H1 (cell line): Measurements from ENCODE around the gene MRPS34. TPM values are rescaled to one million over a fixed set of nuclear protein-coding genes. Genes with fewer than 3 reads are reported as not detected.

Experiments used
- CTCF ChIA-PET: fragments of 300-600 bp; sonication (Branson Sonifier 250); formaldehyde crosslinking; loops from one replicate; lab custom pipeline; 2021; ENCODE audit not compliant: partially characterized antibody; lab: Charles Lee
- POLR2A ChIA-PET: fragments of 300-600 bp; sonication (Branson Sonifier 250); formaldehyde crosslinking; loops from one replicate; lab custom pipeline; 2021; ENCODE audit warnings: inconsistent platforms; ENCODE audit not compliant: partially characterized antibody; lab: Charles Lee
- DNase-seq, 2 experiments: peaks; one replicate each; pipeline versions ENCODE4 v3.0.0 to v3.0.0-alpha.2; 2010 to 2022; ENCODE audit warnings: low spot score in 2 of 2, low read depth in 1 of 2, mixed read lengths in 1 of 2
- FAIRE-seq: peaks from 2 replicates; lab custom pipeline; 2011; peaks lifted over from hg19 to GRCh38; lab: Jason Lieb, UNC
- H2AFZ ChIP-seq: 2 replicates; pipeline ENCODE4 v1.8.1; 2012; ENCODE audit warnings: low read length, inconsistent platforms
- H2AK5ac ChIP-seq: 2 replicates; pipeline ENCODE4 v1.6.1; 2013; ENCODE audit warnings: low read depth, low read length
- H2BK120ac ChIP-seq: replicated peaks from 2 replicates; pipeline ENCODE3; 2013; ENCODE audit warnings: low read depth, low read length, inconsistent platforms
- H2BK12ac ChIP-seq: 2 replicates; pipeline ENCODE4 v1.6.1; 2013; ENCODE audit warnings: low read depth, low read length
- H2BK15ac ChIP-seq: 2 replicates; pipeline ENCODE4 v1.6.1; 2013; ENCODE audit warnings: low read length
- H2BK20ac ChIP-seq: 2 replicates; pipeline ENCODE4 v1.6.1; 2013; ENCODE audit warnings: low read length
- H2BK5ac ChIP-seq: 2 replicates; pipeline ENCODE4 v1.6.1; 2013; ENCODE audit warnings: low read depth, low read length
- H3K14ac ChIP-seq: 2 replicates; pipeline ENCODE4 v1.6.1; 2013; ENCODE audit warnings: inconsistent platforms; ENCODE audit not compliant: insufficient read length
- H3K18ac ChIP-seq: 2 replicates; pipeline ENCODE4 v1.6.1; 2013; ENCODE audit warnings: low read length; ENCODE audit errors: extremely low read depth
- H3K23ac ChIP-seq: 2 replicates; pipeline ENCODE4 v1.6.1; 2013; ENCODE audit warnings: inconsistent platforms; ENCODE audit not compliant: insufficient read length
- H3K23me2 ChIP-seq: 2 replicates; pipeline ENCODE4 v1.6.1; 2013; ENCODE audit warnings: low read depth, low read length
- H3K27ac ChIP-seq: 2 replicates; pipeline ENCODE4 v1.6.1; 2011; ENCODE audit warnings: low read depth, low read length, inconsistent platforms
- H3K27me3 ChIP-seq, 4 experiments: replicated peaks in 1 of 4; 1 replicate in 1 of 4; 2 replicates in 3 of 4; pipeline versions ENCODE4 v1.6.1 to v1.8.1; 2011 to 2013; ENCODE audit warnings: low read length in 3 of 4, mild to moderate bottlenecking in 3 of 4, inconsistent platforms in 2 of 4, mixed read lengths in 2 of 4, moderate library complexity in 1 of 4; ENCODE audit not compliant: control insufficient read depth in 3 of 4, insufficient read depth in 3 of 4; ENCODE audit errors: extremely low read depth in 1 of 4
- H3K36me3 ChIP-seq, 4 experiments: 2 replicates each; pipeline versions ENCODE4 v1.6.1 to v1.8.1; 2011 to 2013; ENCODE audit warnings: mild to moderate bottlenecking in 4 of 4, low read length in 3 of 4, moderate library complexity in 2 of 4, control low read depth in 1 of 4, inconsistent platforms in 1 of 4; ENCODE audit not compliant: insufficient read depth in 4 of 4, control insufficient read depth in 2 of 4
- H3K4ac ChIP-seq: replicated peaks from 2 replicates; pipeline ENCODE3; 2013; ENCODE audit warnings: low read length, low read depth, mixed read lengths, inconsistent platforms; ENCODE audit not compliant: insufficient read length
- H3K4me1 ChIP-seq, 4 experiments: replicated peaks in 1 of 4; 1 replicate in 1 of 4; 2 replicates in 3 of 4; pipeline versions ENCODE4 v1.6.1 to v1.8.1; 2011 to 2013; ENCODE audit warnings: low read length in 3 of 4, inconsistent platforms in 2 of 4, mixed read lengths in 1 of 4; ENCODE audit not compliant: insufficient read depth in 4 of 4, control insufficient read depth in 3 of 4
- H3K4me2 ChIP-seq, 2 experiments: 2 replicates each; pipeline versions ENCODE4 v1.6.1 to v1.8.1; 2011 to 2013; ENCODE audit warnings: low read depth in 2 of 2, low read length in 2 of 2, control low read depth in 1 of 2, inconsistent platforms in 1 of 2, mild to moderate bottlenecking in 1 of 2; ENCODE audit not compliant: insufficient read depth in 1 of 2
- H3K4me3 ChIP-seq, 4 experiments: fragments of 200-600, 300-600 bp in 1 of 4; sonication (generic), shearing (Covaris generic), sonication (Bioruptor Twin) in 1 of 4; 2 replicates each; pipeline versions ENCODE4 v1.5.1 to v1.8.1; 2011 to 2016; ENCODE audit warnings: low read length in 4 of 4, low read depth in 3 of 4, control low read depth in 2 of 4, inconsistent platforms in 2 of 4, mild to moderate bottlenecking in 2 of 4, mixed read lengths in 1 of 4, moderate library complexity in 1 of 4; ENCODE audit not compliant: insufficient read depth in 2 of 4; ENCODE audit errors: extremely low read depth in 1 of 4
- H3K56ac ChIP-seq: replicated peaks from 2 replicates; pipeline ENCODE3; 2013; ENCODE audit warnings: low read depth, mild to moderate bottlenecking, mixed read lengths, low read length, inconsistent platforms; ENCODE audit not compliant: insufficient read length
- H3K79me1 ChIP-seq: 2 replicates; pipeline ENCODE4 v1.6.1; 2013; ENCODE audit warnings: low read depth, low read length, control low read depth
- H3K79me2 ChIP-seq, 2 experiments: 2 replicates each; pipeline versions ENCODE4 v1.6.1 to v1.8.1; 2012 to 2013; ENCODE audit warnings: low read length in 2 of 2, mild to moderate bottlenecking in 2 of 2, inconsistent platforms in 1 of 2; ENCODE audit not compliant: insufficient read depth in 2 of 2, control insufficient read depth in 1 of 2
- H3K9ac ChIP-seq, 4 experiments: replicated peaks in 1 of 4; 1 replicate in 1 of 4; 2 replicates in 3 of 4; pipeline versions ENCODE4 v1.6.1 to v1.8.1; 2011 to 2013; ENCODE audit warnings: low read depth in 3 of 4, low read length in 3 of 4, control low read depth in 2 of 4, mild to moderate bottlenecking in 2 of 4, moderate library complexity in 2 of 4, inconsistent platforms in 1 of 4; ENCODE audit errors: extremely low read depth in 1 of 4
- H3K9me3 ChIP-seq, 2 experiments: 2 replicates each; pipeline versions ENCODE4 v1.6.1 to v1.8.1; 2012 to 2013; ENCODE audit warnings: mild to moderate bottlenecking in 2 of 2, moderate library complexity in 2 of 2, control low read depth in 1 of 2, inconsistent platforms in 1 of 2, low read depth in 1 of 2, low read length in 1 of 2, mixed read lengths in 1 of 2; ENCODE audit not compliant: insufficient read depth in 2 of 2
- H4K20me1 ChIP-seq, 2 experiments: replicated peaks in 1 of 2; 2 replicates each; pipeline versions ENCODE3 to v1.8.1; 2011 to 2013; ENCODE audit warnings: inconsistent platforms in 2 of 2, low read length in 2 of 2, mild to moderate bottlenecking in 1 of 2; ENCODE audit not compliant: insufficient read depth in 2 of 2, control insufficient read depth in 1 of 2
- H4K5ac ChIP-seq: 2 replicates; pipeline ENCODE4 v1.6.1; 2013; ENCODE audit warnings: low read length, low read depth, mixed read lengths, inconsistent platforms; ENCODE audit not compliant: insufficient read length
- H4K8ac ChIP-seq: 2 replicates; pipeline ENCODE4 v1.8.0; 2013; ENCODE audit warnings: mild to moderate bottlenecking, moderate library complexity, low read length, inconsistent platforms; ENCODE audit not compliant: insufficient read depth; ENCODE audit errors: extremely low read depth
- H4K91ac ChIP-seq: replicated peaks from 2 replicates; pipeline ENCODE3; 2013; ENCODE audit warnings: low read length, mixed read lengths, inconsistent platforms; ENCODE audit not compliant: insufficient read length
- EZH2 ChIP-seq: fragments of 200-600 bp; sonication (generic); IDR thresholded peaks from 2 replicates; pipeline ENCODE4 v1.7.1; 2012; ENCODE audit warnings: low read depth, mild to moderate bottlenecking, moderate library complexity, low read length, inconsistent platforms; ENCODE audit not compliant: severe bottlenecking
- JUN ChIP-seq: IDR thresholded peaks from 2 replicates; pipeline ENCODE4 v1.6.1; 2011; ENCODE audit warnings: low read depth, mild to moderate bottlenecking, improper control_type of control experiment, low read length
- PHF8 ChIP-seq: fragments of 200-600 bp; sonication (generic); conservative IDR thresholded peaks from 2 replicates; pipeline ENCODE4 v1.7.1; 2012; ENCODE audit warnings: low read depth, mild to moderate bottlenecking, inconsistent platforms, low read length, moderate library complexity
- RFX5 ChIP-seq: IDR thresholded peaks from 2 replicates; pipeline ENCODE4 v1.6.1; 2011; ENCODE audit warnings: low read depth, low read length, improper control_type of control experiment, borderline replicate concordance
- RNF2 ChIP-seq: fragments of 200-900, 300-1000 bp; sonication (generic); IDR thresholded peaks from 2 replicates; pipeline ENCODE4 v1.7.1; 2016; ENCODE audit warnings: borderline replicate concordance, low read depth, mild to moderate bottlenecking, antibody characterized with exemption, low read length; ENCODE audit not compliant: poor library complexity, severe bottlenecking; ENCODE audit errors: missing control alignments
- TCF12 ChIP-seq: IDR thresholded peaks from 2 replicates; pipeline ENCODE4 v1.6.1; 2011; ENCODE audit warnings: low read depth, mild to moderate bottlenecking, low read length
- WGBS, 2 experiments: shearing (Covaris generic) in 1 of 2; methylation state at CpG; one replicate each; pipeline versions ENCODE4 v1.1.6 to v1.1.7; 2013 to 2015; ENCODE audit warnings: low lambda C conversion rate in 2 of 2, mixed read lengths in 2 of 2, inconsistent platforms in 1 of 2, low coverage in 1 of 2, missing lambda C conversion rate in 1 of 2; ENCODE audit not compliant: insufficient replicate concordance in 2 of 2, insufficient coverage in 1 of 2, insufficient read length in 1 of 2; ENCODE audit errors: extremely low coverage in 1 of 2, missing lambda C conversion rate in 1 of 2; 5-methylcytosine and 5-hydroxymethylcytosine counted together
- polyA plus RNA-seq, 7 experiments: library from polyadenylated mRNA; depleted of rRNA in 3 of 7; stranded (reverse) in 5 of 7; unstranded in 2 of 7; fragments of >200 nt in 5 of 7; fragments of 200-250 nt in 2 of 7; gene quantifications; 1 replicate in 5 of 7; 2 replicates in 1 of 7; 4 replicates in 1 of 7; pipeline versions ENCODE4 v1.2.1 to v1.2.3, GENCODE V29; 2011 to 2013; ENCODE audit warnings: missing spikeins in 2 of 7, mixed read lengths in 2 of 7
- total RNA-seq: library from RNA; stranded (reverse); fragmentation: NEBNext Ultra II Directional; extraction: Animal tissue kit (Norgen Biotek cat#: 25700); gene quantifications from 2 replicates; pipeline ENCODE4 v1.2.1, GENCODE V29; 2021
- TF ChIP-seq, protein P1 (sequence below): IDR thresholded peaks from 2 replicates; pipeline ENCODE4 v1.6.1; 2012; ENCODE audit warnings: inconsistent platforms

MRPS34 gene
- total and polyA plus RNA-seq, 2 of the 8 experiments (the other 6 are each of a cell fraction or from before 2014, with no cell fraction given), result 168 to 252 TPM

GRCh38 chr16:1821861-1822611 is 49.1 kb upstream of the MRPS34 start:
- H4K8ac ChIP-seq, result no peak overlapping the region; the same call in 1 of the 2 replicates
- H4K20me1 ChIP-seq, result peaks cover 4 to 15% of the 10 kb centered on the region in 2 experiments
- 94% methylated on average over 21 of the region's 24 CpGs; no CpG with 5 or more reads in 1 of the 2 experiments for WGBS, 2 experiments
- H2BK120ac ChIP-seq, result no peak overlapping the region
- no peak overlapping the region for H2AFZ ChIP-seq
- TF ChIP-seq TCF12 (no peak), JUN (no peak), RFX5 (no peak), EZH2 (no peak), RNF2 (no peak), PHF8 (no peak)
- TF ChIP-seq, protein P1, sequence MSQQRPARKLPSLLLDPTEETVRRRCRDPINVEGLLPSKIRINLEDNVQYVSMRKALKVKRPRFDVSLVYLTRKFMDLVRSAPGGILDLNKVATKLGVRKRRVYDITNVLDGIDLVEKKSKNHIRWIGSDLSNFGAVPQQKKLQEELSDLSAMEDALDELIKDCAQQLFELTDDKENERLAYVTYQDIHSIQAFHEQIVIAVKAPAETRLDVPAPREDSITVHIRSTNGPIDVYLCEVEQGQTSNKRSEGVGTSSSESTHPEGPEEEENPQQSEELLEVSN, result no peak
- no peak overlapping the region for H4K91ac ChIP-seq
- H3K79me2 ChIP-seq, result no peaks in the 10 kb centered on the region
- H3K14ac ChIP-seq, result no peak overlapping the region
- no peak overlapping the region for H2BK20ac ChIP-seq
- H3K9ac ChIP-seq, result no peak overlapping the region
- no peaks in the 10 kb centered on the region for H3K9me3 ChIP-seq
- H3K4me3 ChIP-seq, result no peak overlapping the region
- H3K56ac ChIP-seq, result no peak overlapping the region
- no peak overlapping the region for H2BK15ac ChIP-seq
- FAIRE-seq (no peak), DNase-seq (no peak)
- H2BK12ac ChIP-seq, result no peak overlapping the region
- POLR2A ChIA-PET, result interaction anchor here (0.6 to 1.8 kb wide), 3 partner anchors 20 to 52 kb away, joined by 3 to 4 read pairs (median 4); no protein-coding TSS in a partner anchor
- H2BK5ac ChIP-seq, result no peak overlapping the region
- H3K79me1 ChIP-seq, result peaks cover 4% of the 10 kb centered on the region; the same call in 1 of the 2 replicates
- H3K27me3 ChIP-seq, result peaks cover 0 to 5% (median 0%) of the 10 kb centered on the region in 4 experiments; a peak in 3 of 7 replicates
- no peak overlapping the region for H3K27ac ChIP-seq
- H3K36me3 ChIP-seq, result peaks cover 0 to 2% (median 0%) of the 10 kb centered on the region in 4 experiments; a peak in 2 of 8 replicates
- no peak overlapping the region for H2AK5ac ChIP-seq
- CTCF ChIA-PET, result interaction anchor here (1.2 to 2.2 kb wide), 3 partner anchors 11 to 48 kb away, joined by 3 to 11 read pairs (median 7); no protein-coding TSS in a partner anchor
- H3K18ac ChIP-seq, result no peak overlapping the region
- H3K23ac ChIP-seq, result no peak overlapping the region
- no peak overlapping the region for H4K5ac ChIP-seq
- peaks cover 0 to 7% (median 3%) of the 10 kb centered on the region in 4 experiments; a peak in 3 of 7 replicates for H3K4me1 ChIP-seq
- H3K4me2 ChIP-seq, result no peak overlapping the region
- H3K23me2 ChIP-seq, result peaks cover 3% of the 10 kb centered on the region; the same call in 1 of the 2 replicates
- no peak overlapping the region for H3K4ac ChIP-seq
